CD8-positive, alpha-beta memory T cell (primary cell): ENCODE data around the gene C5. TPM values are rescaled to one million over a fixed set of nuclear protein-coding genes. Genes with fewer than 3 reads are reported as not detected.
"Not testable (repeated sequence)": the region's sequence is repeated elsewhere in the genome, so short reads cannot be mapped to it uniquely, and the experiment has no call there.

ENCODE experiments used
- CTCF ChIA-PET: fragments of 350-600 bp; sonication (Branson Sonifier 250); formaldehyde crosslinking; loops from one replicate; lab custom pipeline; 2021; ENCODE audit warnings: antibody characterized with exemption; lab: Charles Lee
- POLR2A ChIA-PET: fragments of 350-600 bp; sonication (Branson Sonifier 250); formaldehyde crosslinking; loops from one replicate; lab custom pipeline; 2021; ENCODE audit warnings: antibody characterized with exemption; lab: Charles Lee
- DNase-seq, 5 donors: peaks; one replicate each; pipeline versions ENCODE4 v3.0.0 to v3.0.0-alpha.2; 2020 to 2022; ENCODE audit warnings: mixed read lengths in 1 of 5
- H3K27ac ChIP-seq: one replicate; pipeline ENCODE4 v1.7.0; 2013; ENCODE audit warnings: low read depth, mild to moderate bottlenecking, low read length, moderate library complexity
- H3K27me3 ChIP-seq: 2 replicates; pipeline ENCODE4 v1.7.0; 2013; ENCODE audit warnings: low read length, mild to moderate bottlenecking; ENCODE audit not compliant: insufficient read depth, poor library complexity, severe bottlenecking
- H3K36me3 ChIP-seq: 2 replicates; pipeline ENCODE4 v1.7.0; 2013; ENCODE audit warnings: mild to moderate bottlenecking, low read length, moderate library complexity; ENCODE audit not compliant: insufficient read depth
- H3K4me1 ChIP-seq: 2 replicates; pipeline ENCODE4 v1.7.0; 2013; ENCODE audit warnings: mild to moderate bottlenecking, low read length, moderate library complexity; ENCODE audit not compliant: insufficient read depth
- H3K4me3 ChIP-seq: 2 replicates; pipeline ENCODE4 v1.7.0; 2013; ENCODE audit warnings: mild to moderate bottlenecking, low read length
- H3K9me3 ChIP-seq: 2 replicates; pipeline ENCODE4 v1.7.0; 2013; ENCODE audit warnings: mild to moderate bottlenecking, low read length
- H3K27ac Mint-ChIP-seq, 8 donors: one replicate each; pipeline ENCODE4 v1.8.0; 2020 to 2021; ENCODE audit warnings: mixed read lengths in 8 of 8, mild to moderate bottlenecking in 6 of 8, inconsistent platforms in 3 of 8, moderate library complexity in 3 of 8
- H3K27me3 Mint-ChIP-seq, 2 donors: one replicate each; pipeline ENCODE4 v1.8.0; 2020 to 2021; ENCODE audit warnings: mixed read lengths in 2 of 2, mild to moderate bottlenecking in 1 of 2, moderate library complexity in 1 of 2
- H3K36me3 Mint-ChIP-seq, 3 donors: one replicate each; pipeline ENCODE4 v1.8.0; 2020 to 2021; ENCODE audit warnings: mixed read lengths in 3 of 3, inconsistent platforms in 1 of 3, mild to moderate bottlenecking in 1 of 3
- H3K4me1 Mint-ChIP-seq, 3 donors: one replicate each; pipeline ENCODE4 v1.8.0; 2020 to 2021; ENCODE audit warnings: mixed read lengths in 3 of 3, inconsistent platforms in 1 of 3, mild to moderate bottlenecking in 1 of 3
- H3K4me3 Mint-ChIP-seq, 7 donors: one replicate each; pipeline ENCODE4 v1.8.0; 2020 to 2021; ENCODE audit warnings: mixed read lengths in 7 of 7, mild to moderate bottlenecking in 6 of 7, moderate library complexity in 4 of 7, inconsistent platforms in 2 of 7
- H3K9me3 Mint-ChIP-seq, 5 donors: one replicate each; pipeline ENCODE4 v1.8.0; 2020 to 2022; ENCODE audit warnings: mixed read lengths in 5 of 5, mild to moderate bottlenecking in 3 of 5, moderate library complexity in 2 of 5, inconsistent platforms in 1 of 5
- polyA plus RNA-seq: library from polyadenylated mRNA; unstranded; fragments of 300-500 nt; fragmentation: Illumina TruSeq; gene quantifications from one replicate; pipeline ENCODE4 v1.2.3, GENCODE V29; 2021
- total RNA-seq, 2 experiments: library from RNA; stranded (reverse); gene quantifications; one replicate each; pipeline ENCODE4 v1.2.3, GENCODE V29; 2021

The C5 gene
- 1 to 10 TPM; 1.1 to 1.3 TPM for total RNA-seq
- polyA plus RNA-seq = not detected

GRCh38 chr9:121050128-121050988 lies at the start of gene C5:
Gene C5, minus strand, starts transcription at chr9:121050275. Its CDS starts 29 bp downstream, at chr9:121050246.
- Mint-ChIP-seq H3K9me3 (no peaks in the 10 kb centered on the region), H3K4me1 (no peaks in the 10 kb centered on the region), H3K36me3 (peaks cover 0 to 4% (median 0%) of the 10 kb centered on the region in 3 donors), H3K27ac (no peak within 1 kb of the TSS), H3K27me3 (no peaks in the 10 kb centered on the region), H3K4me3 (no peak within 1 kb of the TSS)
- Histone ChIP-seq H3K27ac (no peak within 1 kb of the TSS), H3K36me3 (no peaks in the 10 kb centered on the region), H3K4me1 (no peaks in the 10 kb centered on the region), H3K27me3 (no peaks in the 10 kb centered on the region), H3K9me3 (no peaks in the 10 kb centered on the region), H3K4me3 (no peak within 1 kb of the TSS)
- ChIA-PET POLR2A (no interaction called here), CTCF (interaction anchor here (1.3 to 2.2 kb wide), 2 partner anchors 10 to 295 kb away, joined by 4 to 7 read pairs; no protein-coding TSS in a partner anchor)
- no peak for DNase-seq

- H3K4me1 Mint-ChIP-seq = peaks cover 6 to 7% (median 7%) of the 10 kb centered on the region in 3 donors
- DNase-seq = no peak
- H3K36me3 Mint-ChIP-seq = peaks cover 29 to 66% (median 43%) of the 10 kb centered on the region in 3 donors
- H3K9me3 Mint-ChIP-seq = peaks cover 4 to 15% (median 5%) of the 10 kb centered on the region in 5 donors
- no peak overlapping the region for H3K4me3 ChIP-seq
- no peak overlapping the region for H3K27ac ChIP-seq
- POLR2A ChIA-PET = no interaction called here
- no peaks in the 10 kb centered on the region for H3K27me3 ChIP-seq
- H3K36me3 ChIP-seq = peaks cover 18% of the 10 kb centered on the region
- no peaks in the 10 kb centered on the region for H3K27me3 Mint-ChIP-seq
- H3K27ac Mint-ChIP-seq = peak overlapping the region in 4 of 8 donors; percentile 4 to 79 (median 40)
- no peaks in the 10 kb centered on the region for H3K4me1 ChIP-seq
- CTCF ChIA-PET = interaction anchor here (0.8 to 1.6 kb wide), 2 partner anchors 9 to 13 kb away, joined by 3 to 4 read pairs; no protein-coding TSS in a partner anchor
- H3K9me3 ChIP-seq = no peaks in the 10 kb centered on the region
- H3K4me3 Mint-ChIP-seq = no peak overlapping the region
These were observed 48.6 kb upstream of the C5 start for GRCh38 chr9:121098567-121099198.

GRCh38 chr9:121095057-121095456 lies 45.0 kb upstream of the C5 start:
- CTCF ChIA-PET = interaction anchor here (1.2 to 1.5 kb wide), 2 partner anchors 13 to 24 kb away, joined by 3 read pairs; no protein-coding TSS in a partner anchor
- H3K4me3 ChIP-seq = no peak overlapping the region
- no peaks in the 10 kb centered on the region for H3K4me1 ChIP-seq
- Mint-ChIP-seq H3K27ac (peak overlapping the region in 3 of 8 donors; percentile 8 to 47 (median 30)), H3K27me3 (no peaks in the 10 kb centered on the region), H3K9me3 (peaks cover 0 to 2% (median 0%) of the 10 kb centered on the region in 5 donors), H3K4me1 (peaks cover 5 to 13% (median 7%) of the 10 kb centered on the region in 3 donors), H3K4me3 (no peak overlapping the region), H3K36me3 (peaks cover 33 to 80% (median 36%) of the 10 kb centered on the region in 3 donors)
- POLR2A ChIA-PET = no interaction called here
- DNase-seq = no peak
- no peak overlapping the region for H3K27ac ChIP-seq
- no peaks in the 10 kb centered on the region for H3K27me3 ChIP-seq
- H3K9me3 ChIP-seq = no peaks in the 10 kb centered on the region
- peaks cover 24% of the 10 kb centered on the region for H3K36me3 ChIP-seq

GRCh38 chr9:121090743-121091142 lies 40.7 kb upstream of the C5 start:
- CTCF ChIA-PET, H3K9me3 Mint-ChIP-seq, H3K27ac Mint-ChIP-seq, H3K4me3 ChIP-seq, H3K4me3 Mint-ChIP-seq, POLR2A ChIA-PET, H3K36me3 ChIP-seq, H3K27me3 Mint-ChIP-seq, DNase-seq, H3K4me1 ChIP-seq, H3K27ac ChIP-seq, H3K27me3 ChIP-seq, H3K9me3 ChIP-seq: not testable (repeated sequence)
- Mint-ChIP-seq H3K36me3 (peaks cover 18 to 70% (median 25%) of the 10 kb centered on the region in 3 donors), H3K4me1 (peaks cover 19 to 33% (median 32%) of the 10 kb centered on the region in 3 donors)

GRCh38 chr9:121088576-121088975 lies 38.5 kb upstream of the C5 start:
- H3K4me1 Mint-ChIP-seq = peaks cover 20 to 35% (median 34%) of the 10 kb centered on the region in 3 donors
- peaks cover 11 to 63% (median 12%) of the 10 kb centered on the region in 3 donors for H3K36me3 Mint-ChIP-seq
- Histone ChIP-seq H3K4me3 (no peak overlapping the region), H3K9me3 (no peaks in the 10 kb centered on the region), H3K27ac (no peak overlapping the region), H3K4me1 (no peaks in the 10 kb centered on the region), H3K36me3 (peaks cover 5% of the 10 kb centered on the region), H3K27me3 (no peaks in the 10 kb centered on the region)
- DNase-seq = no peak
- no peaks in the 10 kb centered on the region for H3K27me3 Mint-ChIP-seq
- peak overlapping the region in 4 of 8 donors; percentile 2 to 47 (median 8) for H3K27ac Mint-ChIP-seq
- H3K4me3 Mint-ChIP-seq = no peak overlapping the region
- POLR2A ChIA-PET = no interaction called here
- no peaks in the 10 kb centered on the region for H3K9me3 Mint-ChIP-seq
- CTCF ChIA-PET = no interaction called here

GRCh38 chr9:121085661-121086060 lies 35.6 kb upstream of the C5 start:
- Mint-ChIP-seq H3K4me3 (no peak overlapping the region), H3K27ac (peak overlapping the region in 4 of 8 donors; percentile 1 to 62 (median 8)), H3K9me3 (no peaks in the 10 kb centered on the region), H3K27me3 (no peaks in the 10 kb centered on the region), H3K4me1 (peaks cover 20 to 45% (median 45%) of the 10 kb centered on the region in 3 donors), H3K36me3 (peaks cover 6 to 64% (median 19%) of the 10 kb centered on the region in 3 donors)
- POLR2A ChIA-PET = no interaction called here
- no peak overlapping the region for H3K4me3 ChIP-seq
- no peak overlapping the region for H3K27ac ChIP-seq
- H3K4me1 ChIP-seq = no peaks in the 10 kb centered on the region
- H3K36me3 ChIP-seq = no peaks in the 10 kb centered on the region
- H3K27me3 ChIP-seq = no peaks in the 10 kb centered on the region
- no peaks in the 10 kb centered on the region for H3K9me3 ChIP-seq
- CTCF ChIA-PET = no interaction called here
- no peak for DNase-seq

- Histone ChIP-seq H3K27ac (no peak overlapping the region), H3K36me3 (no peaks in the 10 kb centered on the region), H3K4me1 (peaks cover 2% of the 10 kb centered on the region), H3K27me3 (no peaks in the 10 kb centered on the region), H3K9me3 (no peaks in the 10 kb centered on the region), H3K4me3 (no peak overlapping the region)
- peak overlapping the region in 3 of 8 donors; percentile 15 to 47 (median 41) for H3K27ac Mint-ChIP-seq
- H3K9me3 Mint-ChIP-seq = no peaks in the 10 kb centered on the region
- DNase-seq = no peak
- POLR2A ChIA-PET = interaction anchor here (0.6 to 0.7 kb wide), 2 partner anchors 11 to 112 kb away, joined by 3 to 4 read pairs; no protein-coding TSS in a partner anchor
- no peaks in the 10 kb centered on the region for H3K27me3 Mint-ChIP-seq
- H3K36me3 Mint-ChIP-seq = peaks cover 3 to 51% (median 16%) of the 10 kb centered on the region in 3 donors
- no peak overlapping the region for H3K4me3 Mint-ChIP-seq
- CTCF ChIA-PET = interaction anchor here (1.1 to 2.7 kb wide), 5 partner anchors 11 to 50 kb away, joined by 3 to 11 read pairs (median 3); no protein-coding TSS in a partner anchor
- peaks cover 23 to 51% (median 50%) of the 10 kb centered on the region in 3 donors for H3K4me1 Mint-ChIP-seq
These were observed 32.0 kb upstream of the C5 start for GRCh38 chr9:121082075-121082474.
